ENCODE data around the gene SEC61A2.

GRCh38 chr10:12111528-12111927, 17.9 kb upstream of the SEC61A2 start:
- no peak for TF ChIP-seq EZH2phosphoT487 (IDR thresholded peaks at IDR 0.05; ENCODE audit: low read length)
- TF ChIP-seq, protein P1, sequence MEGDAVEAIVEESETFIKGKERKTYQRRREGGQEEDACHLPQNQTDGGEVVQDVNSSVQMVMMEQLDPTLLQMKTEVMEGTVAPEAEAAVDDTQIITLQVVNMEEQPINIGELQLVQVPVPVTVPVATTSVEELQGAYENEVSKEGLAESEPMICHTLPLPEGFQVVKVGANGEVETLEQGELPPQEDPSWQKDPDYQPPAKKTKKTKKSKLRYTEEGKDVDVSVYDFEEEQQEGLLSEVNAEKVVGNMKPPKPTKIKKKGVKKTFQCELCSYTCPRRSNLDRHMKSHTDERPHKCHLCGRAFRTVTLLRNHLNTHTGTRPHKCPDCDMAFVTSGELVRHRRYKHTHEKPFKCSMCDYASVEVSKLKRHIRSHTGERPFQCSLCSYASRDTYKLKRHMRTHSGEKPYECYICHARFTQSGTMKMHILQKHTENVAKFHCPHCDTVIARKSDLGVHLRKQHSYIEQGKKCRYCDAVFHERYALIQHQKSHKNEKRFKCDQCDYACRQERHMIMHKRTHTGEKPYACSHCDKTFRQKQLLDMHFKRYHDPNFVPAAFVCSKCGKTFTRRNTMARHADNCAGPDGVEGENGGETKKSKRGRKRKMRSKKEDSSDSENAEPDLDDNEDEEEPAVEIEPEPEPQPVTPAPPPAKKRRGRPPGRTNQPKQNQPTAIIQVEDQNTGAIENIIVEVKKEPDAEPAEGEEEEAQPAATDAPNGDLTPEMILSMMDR (IDR thresholded peaks at IDR 0.05; ENCODE audit: low read length): no peak
- TF ChIP-seq EZH2 (optimal IDR thresholded peaks at IDR 0.05; ENCODE audit: low read depth, low read length): no peak

Measured in MM.1S (cell line).